Measurements from ENCODE around the gene AP2A2.
A peak's percentile ranks its signal among the peaks of the same experiment; 100 is the strongest.

AP2A2 gene

GRCh38 chr11:991711-992307, 66.1 kb downstream of the AP2A2 start:
- no peak for DNase-seq (ENCODE audit: low read depth)
- no peak for TF ChIP-seq CTCF (conservative IDR thresholded peaks at IDR 0.05; ENCODE audit: control insufficient read depth, insufficient read depth, low read depth, low read length)
- H3K4me3 ChIP-seq (ENCODE audit: control insufficient read depth, low read depth, low read length) = no peak overlapping the region

DNA sequence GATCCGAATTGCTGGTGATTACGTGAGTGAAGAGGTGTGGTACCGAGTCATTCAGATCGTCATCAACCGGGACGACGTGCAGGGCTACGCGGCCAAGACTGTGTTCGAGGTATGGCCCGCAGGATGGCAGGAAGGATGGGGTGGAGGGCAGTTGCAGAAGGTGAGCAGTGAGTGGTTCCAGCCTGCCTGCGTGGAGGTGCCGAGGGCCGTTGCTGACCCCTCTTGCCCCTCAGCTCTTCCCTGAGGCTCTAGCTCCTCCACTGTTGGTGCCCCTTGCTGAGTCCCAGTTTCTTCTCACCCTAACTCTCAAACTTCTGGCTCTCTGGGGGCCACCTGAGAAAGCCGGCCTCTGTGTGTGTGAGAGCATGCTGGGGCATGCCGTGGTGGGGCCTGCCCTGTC, 66.9 kb downstream of the AP2A2 start:
- H3K4me3 ChIP-seq (ENCODE audit: control insufficient read depth, low read depth, low read length) = no peak overlapping the region
- DNase-seq (ENCODE audit: low read depth) = no peak
- no peak for TF ChIP-seq CTCF (conservative IDR thresholded peaks at IDR 0.05; ENCODE audit: control insufficient read depth, insufficient read depth, low read depth, low read length)

GRCh38 chr11:993632-994167, 68.0 kb downstream of the AP2A2 start:
- DNase-seq (ENCODE audit: low read depth) = no peak
- TF ChIP-seq CTCF (conservative IDR thresholded peaks at IDR 0.05; ENCODE audit: control insufficient read depth, insufficient read depth, low read depth, low read length) = no peak
- no peak overlapping the region for H3K4me3 ChIP-seq (ENCODE audit: control insufficient read depth, low read depth, low read length)

GRCh38 chr11:995044-995751, 69.5 kb downstream of the AP2A2 start:
- no peak for TF ChIP-seq CTCF (conservative IDR thresholded peaks at IDR 0.05; ENCODE audit: control insufficient read depth, insufficient read depth, low read depth, low read length)
- H3K4me3 ChIP-seq (ENCODE audit: control insufficient read depth, low read depth, low read length) = no peak overlapping the region
- no peak for DNase-seq (ENCODE audit: low read depth)

DNA sequence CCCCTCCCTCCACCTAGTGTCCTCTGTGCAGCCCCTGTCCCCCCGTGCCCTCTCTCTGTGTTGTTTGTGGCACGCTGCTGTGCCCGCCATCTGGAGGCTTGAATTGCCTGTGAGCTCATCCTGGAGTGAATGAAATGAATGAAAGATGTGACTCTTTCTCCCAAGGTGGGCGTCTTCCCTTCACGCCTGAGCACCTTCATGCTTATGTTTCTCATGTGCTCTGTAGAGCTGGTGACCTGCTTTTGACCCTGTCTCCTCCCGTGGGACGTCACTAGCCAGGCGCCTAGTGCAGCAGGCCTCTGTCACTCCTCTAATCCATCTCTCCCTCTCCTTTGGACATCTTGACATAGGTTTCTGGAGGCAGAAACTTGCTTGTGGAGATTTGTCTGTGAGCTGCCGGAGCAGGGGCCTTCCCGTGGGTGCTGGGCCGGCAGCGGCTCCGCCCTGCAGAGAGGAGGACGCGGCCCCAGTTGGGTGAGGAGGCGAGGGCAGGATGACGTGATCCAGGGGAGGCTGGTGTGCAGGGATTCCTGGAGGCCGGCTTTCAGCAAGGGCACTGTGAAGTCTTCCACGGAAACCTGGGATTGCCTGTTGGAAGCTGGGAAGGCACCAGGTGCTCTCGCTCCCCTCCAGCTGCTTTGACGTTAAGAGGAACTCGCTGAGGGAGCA, 70.2 kb downstream of the AP2A2 start:
- no peak for TF ChIP-seq CTCF (conservative IDR thresholded peaks at IDR 0.05; ENCODE audit: control insufficient read depth, insufficient read depth, low read depth, low read length)
- no peak overlapping the region for H3K4me3 ChIP-seq (ENCODE audit: control insufficient read depth, low read depth, low read length)
- DNase-seq (ENCODE audit: low read depth) = peak; percentile 48

- H3K4me3 ChIP-seq (ENCODE audit: control insufficient read depth, low read depth, low read length) = no peak overlapping the region
- TF ChIP-seq CTCF (conservative IDR thresholded peaks at IDR 0.05; ENCODE audit: control insufficient read depth, insufficient read depth, low read depth, low read length) = no peak
- DNase-seq (ENCODE audit: low read depth) = no peak
Measured at GRCh38 chr11:996681-997080, 71.0 kb downstream of the AP2A2 start.
